ENCODE measurements around the gene OR52W1.
A peak's percentile ranks its signal among the peaks of the same experiment; 100 is the strongest.

Gene OR52W1
- 0 reads per million in 2 donors for total RNA-seq

- DNase-seq: no peak
Measured at GRCh38 chr11:6199174-6199810, at the start of gene OR52W1. Gene OR52W1 (plus strand): TSS chr11:6199224. CDS start chr11:6199224, 0 bp downstream.

- no peak for DNase-seq
Measured at GRCh38 chr11:6151117-6151516, 47.9 kb upstream of the OR52W1 start.

GRCh38 chr11:6152126-6152525 is 46.9 kb upstream of the OR52W1 start:
- DNase-seq: no peak

- DNase-seq: no peak
Measured at GRCh38 chr11:6156628-6157359, 42.2 kb upstream of the OR52W1 start.

- DNase-seq: no peak
Measured at GRCh38 chr11:6170226-6170625, 28.8 kb upstream of the OR52W1 start, which contains the start of gene OR52B2. Gene OR52B2 (minus strand): TSS chr11:6170326. CDS start chr11:6170326, 0 bp downstream.

GRCh38 chr11:6175440-6175839 is 23.6 kb upstream of the OR52W1 start:
- DNase-seq: no peak

GRCh38 chr11:6191742-6192141 is 7.3 kb upstream of the OR52W1 start:
- DNase-seq: no peak

GRCh38 chr11:6194065-6194581 is 4.9 kb upstream of the OR52W1 start:
- DNase-seq: no peak

- DNase-seq: peak in 2 of 5 experiments; percentile 10 to 62
Measured at GRCh38 chr11:6196396-6196795, 2.6 kb upstream of the OR52W1 start.

- DNase-seq: no peak
Measured at GRCh38 chr11:6197466-6198200, 1.4 kb upstream of the OR52W1 start.

GRCh38 chr11:6200975-6201374 is 2.0 kb downstream of the OR52W1 start:
- peak in 2 of 5 experiments; percentile 21 to 52 for DNase-seq

- DNase-seq: peak in 1 of 5 experiments; percentile 64
Measured at GRCh38 chr11:6201481-6201880, 2.5 kb downstream of the OR52W1 start.

GRCh38 chr11:6202041-6202440 is 3.0 kb downstream of the OR52W1 start:
- no peak for DNase-seq

- DNase-seq: peak in 2 of 5 experiments; percentile 41 to 65
Measured at GRCh38 chr11:6203327-6203726, 4.3 kb downstream of the OR52W1 start.

GRCh38 chr11:6204706-6205105 is 5.7 kb downstream of the OR52W1 start:
- no peak for DNase-seq

GRCh38 chr11:6205366-6205765 is 6.3 kb downstream of the OR52W1 start, which contains the start of gene C11orf42:
Gene C11orf42 (plus strand): TSS chr11:6205557. CDS start chr11:6205616, 59 bp downstream.
- DNase-seq: no peak

- DNase-seq: no peak
Measured at GRCh38 chr11:6206456-6207180, 7.6 kb downstream of the OR52W1 start.

GRCh38 chr11:6209801-6210200 is 10.8 kb downstream of the OR52W1 start:
- DNase-seq: no peak

- DNase-seq: no peak
Measured at GRCh38 chr11:6210274-6210955, 11.4 kb downstream of the OR52W1 start.

- DNase-seq: no peak
Measured at GRCh38 chr11:6214530-6214929, 15.5 kb downstream of the OR52W1 start.

GRCh38 chr11:6216501-6216900 is 17.5 kb downstream of the OR52W1 start:
- DNase-seq: no peak

GRCh38 chr11:6217722-6218121 is 18.7 kb downstream of the OR52W1 start:
- DNase-seq: no peak
